VCaP (cell line): ENCODE results near the gene UNC80.

Source experiments
- H3K27ac ChIP-seq: fragments of 450-650 bp; 2 replicates; pipeline ENCODE4 v1.5.1; 2017
- CTCF ChIP-seq: fragments of 450-650 bp; conservative IDR thresholded peaks from 2 replicates; pipeline ENCODE4 v1.5.1; 2017; ENCODE audit warnings: mild to moderate bottlenecking, moderate library complexity

Gene UNC80

GRCh38 chr2:209933499-209934483, 162.2 kb downstream of the UNC80 start:
- no peak for TF ChIP-seq CTCF
- peak overlapping the region; percentile 11; the same call in 1 of the 2 replicates for H3K27ac ChIP-seq

- H3K27ac ChIP-seq, result no peak overlapping the region
- TF ChIP-seq CTCF, result peak; percentile 54
Observed at GRCh38 chr2:209936106-209936666, 164.6 kb downstream of the UNC80 start.

- TF ChIP-seq CTCF, result no peak
- no peak overlapping the region for H3K27ac ChIP-seq
Observed at GRCh38 chr2:209937893-209938292, 166.3 kb downstream of the UNC80 start.

- no peak for TF ChIP-seq CTCF
Observed at GRCh38 chr2:209938906-209939305, 167.3 kb downstream of the UNC80 start.

GRCh38 chr2:209940936-209941335, 169.3 kb downstream of the UNC80 start:
- TF ChIP-seq CTCF, result no peak

More at GRCh38 chr2:209938906-209939305, 167.3 kb downstream of the UNC80 start:
- no peak overlapping the region for H3K27ac ChIP-seq

GRCh38 chr2:209942426-209942825, 170.8 kb downstream of the UNC80 start:
- no peak overlapping the region for H3K27ac ChIP-seq
- no peak for TF ChIP-seq CTCF

More at GRCh38 chr2:209940936-209941335, 169.3 kb downstream of the UNC80 start:
- H3K27ac ChIP-seq, result no peak overlapping the region

GRCh38 chr2:209942936-209943605, 171.4 kb downstream of the UNC80 start:
- no peak for TF ChIP-seq CTCF
- no peak overlapping the region for H3K27ac ChIP-seq
